ENCODE results near the gene DYNLT4. TPM values are rescaled to one million over a fixed set of nuclear protein-coding genes. Genes with fewer than 3 reads are reported as not detected.
A peak's percentile ranks its signal among the peaks of the same experiment; 100 is the strongest.

DYNLT4 gene
- total and polyA plus RNA-seq, 2 of the 13 experiments (the other 11 are each of a cell fraction or from before 2014, with no cell fraction given) = 0.77 TPM; not detected in 1

GRCh38 chr1:44786138-44786840 lies 20.9 kb downstream of the DYNLT4 start (continued):
- TF ChIP-seq, protein P1, sequence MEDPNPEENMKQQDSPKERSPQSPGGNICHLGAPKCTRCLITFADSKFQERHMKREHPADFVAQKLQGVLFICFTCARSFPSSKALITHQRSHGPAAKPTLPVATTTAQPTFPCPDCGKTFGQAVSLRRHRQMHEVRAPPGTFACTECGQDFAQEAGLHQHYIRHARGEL (CRISPR knock-in tag; IDR thresholded peaks at IDR 0.05) = peak; percentile 71; the same call in 1 of the 2 replicates
- no peak; the same call in 1 of the 2 replicates for TF ChIP-seq NFKB2 (CRISPR knock-in tag; IDR thresholded peaks at IDR 0.05; ENCODE audit: borderline replicate concordance)
- TF ChIP-seq SP5 (CRISPR knock-in tag; IDR thresholded peaks at IDR 0.05; ENCODE audit: borderline replicate concordance, low read depth) = no peak
- TF ChIP-seq GABPB1 (CRISPR knock-in tag; IDR thresholded peaks at IDR 0.05) = peak; percentile 77
- TF ChIP-seq, protein P2, sequence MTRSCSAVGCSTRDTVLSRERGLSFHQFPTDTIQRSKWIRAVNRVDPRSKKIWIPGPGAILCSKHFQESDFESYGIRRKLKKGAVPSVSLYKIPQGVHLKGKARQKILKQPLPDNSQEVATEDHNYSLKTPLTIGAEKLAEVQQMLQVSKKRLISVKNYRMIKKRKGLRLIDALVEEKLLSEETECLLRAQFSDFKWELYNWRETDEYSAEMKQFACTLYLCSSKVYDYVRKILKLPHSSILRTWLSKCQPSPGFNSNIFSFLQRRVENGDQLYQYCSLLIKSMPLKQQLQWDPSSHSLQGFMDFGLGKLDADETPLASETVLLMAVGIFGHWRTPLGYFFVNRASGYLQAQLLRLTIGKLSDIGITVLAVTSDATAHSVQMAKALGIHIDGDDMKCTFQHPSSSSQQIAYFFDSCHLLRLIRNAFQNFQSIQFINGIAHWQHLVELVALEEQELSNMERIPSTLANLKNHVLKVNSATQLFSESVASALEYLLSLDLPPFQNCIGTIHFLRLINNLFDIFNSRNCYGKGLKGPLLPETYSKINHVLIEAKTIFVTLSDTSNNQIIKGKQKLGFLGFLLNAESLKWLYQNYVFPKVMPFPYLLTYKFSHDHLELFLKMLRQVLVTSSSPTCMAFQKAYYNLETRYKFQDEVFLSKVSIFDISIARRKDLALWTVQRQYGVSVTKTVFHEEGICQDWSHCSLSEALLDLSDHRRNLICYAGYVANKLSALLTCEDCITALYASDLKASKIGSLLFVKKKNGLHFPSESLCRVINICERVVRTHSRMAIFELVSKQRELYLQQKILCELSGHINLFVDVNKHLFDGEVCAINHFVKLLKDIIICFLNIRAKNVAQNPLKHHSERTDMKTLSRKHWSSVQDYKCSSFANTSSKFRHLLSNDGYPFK (CRISPR knock-in tag; IDR thresholded peaks at IDR 0.05; ENCODE audit: borderline replicate concordance) = 0 out of 2 replicates have a peak, but pooled peaks have one; percentile 4
- TF ChIP-seq POGZ (CRISPR knock-in tag; IDR thresholded peaks at IDR 0.05) = peak; percentile 31; the same call in 1 of the 2 replicates
- peak; percentile 75 for TF ChIP-seq CBFB (CRISPR knock-in tag; IDR thresholded peaks at IDR 0.05)
- 0 out of 2 replicates have a peak, but pooled peaks have one; percentile 52 for TF ChIP-seq TBX2 (CRISPR knock-in tag; IDR thresholded peaks at IDR 0.05; ENCODE audit: borderline replicate concordance)
- 0 out of 2 replicates have a peak, but pooled peaks have one; percentile 70 for TF ChIP-seq ZIK1 (CRISPR knock-in tag; IDR thresholded peaks at IDR 0.05; ENCODE audit: borderline replicate concordance, low read depth)
- no peak for TF ChIP-seq SOX13 (IDR thresholded peaks at IDR 0.05)
- TF ChIP-seq SOX13 (CRISPR knock-in tag; conservative IDR thresholded peaks at IDR 0.05 in 1 of 2, IDR thresholded peaks at IDR 0.05 in 1 of 2) = 0 out of 4 replicates have a peak, but pooled peaks of 1 of the 2 experiments have one; percentile 16
- TF ChIP-seq ZNF362 (CRISPR knock-in tag; IDR thresholded peaks at IDR 0.05; ENCODE audit: borderline replicate concordance) = no peak
- TF ChIP-seq MYNN (CRISPR knock-in tag; IDR thresholded peaks at IDR 0.05; ENCODE audit: low read depth) = no peak
- no peak for TF ChIP-seq ZBTB42 (CRISPR knock-in tag; IDR thresholded peaks at IDR 0.05)
- TF ChIP-seq ZNF446 (CRISPR knock-in tag; IDR thresholded peaks at IDR 0.05) = no peak
- TF ChIP-seq CEBPG (CRISPR knock-in tag; IDR thresholded peaks at IDR 0.05) = no peak
- no peak for TF ChIP-seq ZNF709 (CRISPR knock-in tag; IDR thresholded peaks at IDR 0.05)
- TF ChIP-seq ZNF33B (CRISPR knock-in tag; IDR thresholded peaks at IDR 0.05) = 0 out of 2 replicates have a peak, but pooled peaks have one; percentile 48
- 0 out of 2 replicates have a peak, but pooled peaks have one; percentile 15 for TF ChIP-seq NR1H2 (CRISPR knock-in tag; IDR thresholded peaks at IDR 0.05; ENCODE audit: borderline replicate concordance, low read depth)
- peak; percentile 69; the same call in 1 of the 2 replicates for TF ChIP-seq ZHX1 (CRISPR knock-in tag; IDR thresholded peaks at IDR 0.05; ENCODE audit: low read depth)
- TF ChIP-seq BCL6 (CRISPR knock-in tag; IDR thresholded peaks at IDR 0.05) = peak; percentile 19; the same call in 1 of the 2 replicates
- TF ChIP-seq, protein P3, sequence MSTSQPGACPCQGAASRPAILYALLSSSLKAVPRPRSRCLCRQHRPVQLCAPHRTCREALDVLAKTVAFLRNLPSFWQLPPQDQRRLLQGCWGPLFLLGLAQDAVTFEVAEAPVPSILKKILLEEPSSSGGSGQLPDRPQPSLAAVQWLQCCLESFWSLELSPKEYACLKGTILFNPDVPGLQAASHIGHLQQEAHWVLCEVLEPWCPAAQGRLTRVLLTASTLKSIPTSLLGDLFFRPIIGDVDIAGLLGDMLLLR (CRISPR knock-in tag; IDR thresholded peaks at IDR 0.05) = peak; percentile 80; the same call in 1 of the 2 replicates
